Neural cell (in vitro differentiated cells): Measurements from ENCODE around the gene PIK3C2G. TPM values are rescaled to one million over a fixed set of nuclear protein-coding genes. Genes with fewer than 3 reads are reported as not detected.

Source experiments
- H2AFZ ChIP-seq: fragments of 200-600, 300-800 bp; sonication (generic), shearing (Covaris generic); 2 replicates; pipeline ENCODE4 v1.6.0; 2014; ENCODE audit warnings: low read depth, mild to moderate bottlenecking, antibody characterized with exemption, low read length, moderate library complexity
- H3F3A ChIP-seq: fragments of 200-600 bp; shearing (Covaris generic); 2 replicates; pipeline ENCODE4 v1.6.1; 2016; ENCODE audit warnings: mild to moderate bottlenecking, moderate library complexity, mixed read lengths, antibody characterized with exemption, low read length; ENCODE audit not compliant: insufficient read depth, poor library complexity, severe bottlenecking
- H3K27ac ChIP-seq: fragments of 200-600, 300-800 bp; sonication (generic), shearing (Covaris generic); 2 replicates; pipeline ENCODE4 v1.5.1; 2014; ENCODE audit warnings: mild to moderate bottlenecking, low read length, moderate library complexity
- H3K27me3 ChIP-seq: fragments of 300-800, 200-600 bp; sonication (generic), shearing (Covaris generic); 2 replicates; pipeline ENCODE4 v1.6.0; 2014; ENCODE audit warnings: mild to moderate bottlenecking, low read depth, low read length, moderate library complexity; ENCODE audit not compliant: insufficient read depth
- H3K36me3 ChIP-seq: fragments of 300-800, 200-600 bp; sonication (generic), shearing (Covaris generic); 2 replicates; pipeline ENCODE4 v1.5.1; 2014; ENCODE audit warnings: mild to moderate bottlenecking, antibody characterized with exemption, low read length, moderate library complexity; ENCODE audit not compliant: insufficient read depth
- H3K4me2 ChIP-seq: fragments of 300-800, 200-600 bp; sonication (generic), shearing (Covaris generic); 2 replicates; pipeline ENCODE4 v1.6.0; 2014; ENCODE audit warnings: mild to moderate bottlenecking, low read length
- H3K4me3 ChIP-seq: fragments of 300-800, 200-600 bp; sonication (generic), shearing (Covaris generic); 2 replicates; pipeline ENCODE4 v1.5.1; 2014; ENCODE audit warnings: mild to moderate bottlenecking, low read length, moderate library complexity
- H3K79me2 ChIP-seq: fragments of 200-600 bp; shearing (Covaris generic); replicated peaks from 2 replicates; pipeline ENCODE4 v1.6.0; 2014; ENCODE audit warnings: mild to moderate bottlenecking, low read length, moderate library complexity; ENCODE audit not compliant: insufficient read depth
- H3K9ac ChIP-seq: fragments of 300-800, 200-600 bp; sonication (generic), shearing (Covaris generic); 2 replicates; pipeline ENCODE4 v1.6.1; 2016; ENCODE audit warnings: mild to moderate bottlenecking, low read length, mixed read lengths
- H3K9me2 ChIP-seq: fragments of 200-600 bp; shearing (Covaris generic); 2 replicates; pipeline ENCODE4 v1.6.1; 2016; ENCODE audit warnings: mild to moderate bottlenecking, low read length, mixed read lengths; ENCODE audit not compliant: insufficient read depth
- H3K9me3 ChIP-seq: fragments of 200-600, 300-800 bp; sonication (generic), shearing (Covaris generic); 2 replicates; pipeline ENCODE4 v1.6.1; 2016; ENCODE audit warnings: mild to moderate bottlenecking, mixed run types, low read length, moderate library complexity, mixed read lengths
- H4K20me1 ChIP-seq: fragments of 200-600 bp; shearing (Covaris generic); 2 replicates; pipeline ENCODE4 v1.6.1; 2016; ENCODE audit warnings: mild to moderate bottlenecking, mixed run types; ENCODE audit not compliant: insufficient read depth
- EP300 ChIP-seq: fragments of 450-650 bp; conservative IDR thresholded peaks from 2 replicates; pipeline ENCODE4 v1.6.1; 2014; ENCODE audit warnings: antibody characterized with exemption, mild to moderate bottlenecking, moderate library complexity; ENCODE audit not compliant: poor library complexity, severe bottlenecking
- EZH2 ChIP-seq: fragments of 200-600, 300-800 bp; shearing (Covaris generic), sonication (generic); IDR thresholded peaks from 2 replicates; pipeline ENCODE4 v1.6.1; 2014; ENCODE audit warnings: antibody characterized with exemption, low read length, borderline replicate concordance, mild to moderate bottlenecking; ENCODE audit not compliant: insufficient read depth, poor library complexity, severe bottlenecking
- MXI1 ChIP-seq: fragments of 450-650 bp; conservative IDR thresholded peaks from 2 replicates; pipeline ENCODE4 v1.6.1; 2014; ENCODE audit warnings: antibody characterized with exemption, mild to moderate bottlenecking; ENCODE audit not compliant: poor library complexity, severe bottlenecking
- POLR2AphosphoS5 ChIP-seq: IDR thresholded peaks from 2 replicates; pipeline ENCODE4 v1.6.1; 2012
- RAD21 ChIP-seq: fragments of 450-650 bp; conservative IDR thresholded peaks from 2 replicates; pipeline ENCODE4 v1.6.1; 2014; ENCODE audit warnings: antibody characterized with exemption, mild to moderate bottlenecking, moderate library complexity
- SMC3 ChIP-seq: fragments of 450-650 bp; conservative IDR thresholded peaks from 2 replicates; pipeline ENCODE4 v1.6.1; 2014; ENCODE audit warnings: antibody characterized with exemption, mild to moderate bottlenecking, moderate library complexity; ENCODE audit not compliant: poor library complexity
- TAF1 ChIP-seq: IDR thresholded peaks from 2 replicates; pipeline ENCODE4 v1.6.1; 2012; ENCODE audit warnings: low read depth
- polyA minus RNA-seq: library from RNA; depleted of rRNA, polyadenylated mRNA; stranded (reverse); fragments of >200 nt; gene quantifications from 2 replicates; pipeline ENCODE4 v1.2.3, GENCODE V29; 2014
- polyA plus RNA-seq: library from polyadenylated mRNA; depleted of rRNA; stranded (reverse); fragments of >200 nt; gene quantifications from 2 replicates; pipeline ENCODE4 v1.2.3, GENCODE V29; 2014
- TF ChIP-seq, protein P1 (sequence below): fragments of 450-650 bp; IDR thresholded peaks from 2 replicates; pipeline ENCODE4 v1.5.1; 2014; ENCODE audit warnings: antibody characterized with exemption, mild to moderate bottlenecking, moderate library complexity; ENCODE audit not compliant: poor library complexity, severe bottlenecking
- TF ChIP-seq, protein P2 (sequence below): IDR thresholded peaks from 2 replicates; pipeline ENCODE4 v1.6.1; 2012; ENCODE audit warnings: borderline replicate concordance

PIK3C2G gene, protein sequence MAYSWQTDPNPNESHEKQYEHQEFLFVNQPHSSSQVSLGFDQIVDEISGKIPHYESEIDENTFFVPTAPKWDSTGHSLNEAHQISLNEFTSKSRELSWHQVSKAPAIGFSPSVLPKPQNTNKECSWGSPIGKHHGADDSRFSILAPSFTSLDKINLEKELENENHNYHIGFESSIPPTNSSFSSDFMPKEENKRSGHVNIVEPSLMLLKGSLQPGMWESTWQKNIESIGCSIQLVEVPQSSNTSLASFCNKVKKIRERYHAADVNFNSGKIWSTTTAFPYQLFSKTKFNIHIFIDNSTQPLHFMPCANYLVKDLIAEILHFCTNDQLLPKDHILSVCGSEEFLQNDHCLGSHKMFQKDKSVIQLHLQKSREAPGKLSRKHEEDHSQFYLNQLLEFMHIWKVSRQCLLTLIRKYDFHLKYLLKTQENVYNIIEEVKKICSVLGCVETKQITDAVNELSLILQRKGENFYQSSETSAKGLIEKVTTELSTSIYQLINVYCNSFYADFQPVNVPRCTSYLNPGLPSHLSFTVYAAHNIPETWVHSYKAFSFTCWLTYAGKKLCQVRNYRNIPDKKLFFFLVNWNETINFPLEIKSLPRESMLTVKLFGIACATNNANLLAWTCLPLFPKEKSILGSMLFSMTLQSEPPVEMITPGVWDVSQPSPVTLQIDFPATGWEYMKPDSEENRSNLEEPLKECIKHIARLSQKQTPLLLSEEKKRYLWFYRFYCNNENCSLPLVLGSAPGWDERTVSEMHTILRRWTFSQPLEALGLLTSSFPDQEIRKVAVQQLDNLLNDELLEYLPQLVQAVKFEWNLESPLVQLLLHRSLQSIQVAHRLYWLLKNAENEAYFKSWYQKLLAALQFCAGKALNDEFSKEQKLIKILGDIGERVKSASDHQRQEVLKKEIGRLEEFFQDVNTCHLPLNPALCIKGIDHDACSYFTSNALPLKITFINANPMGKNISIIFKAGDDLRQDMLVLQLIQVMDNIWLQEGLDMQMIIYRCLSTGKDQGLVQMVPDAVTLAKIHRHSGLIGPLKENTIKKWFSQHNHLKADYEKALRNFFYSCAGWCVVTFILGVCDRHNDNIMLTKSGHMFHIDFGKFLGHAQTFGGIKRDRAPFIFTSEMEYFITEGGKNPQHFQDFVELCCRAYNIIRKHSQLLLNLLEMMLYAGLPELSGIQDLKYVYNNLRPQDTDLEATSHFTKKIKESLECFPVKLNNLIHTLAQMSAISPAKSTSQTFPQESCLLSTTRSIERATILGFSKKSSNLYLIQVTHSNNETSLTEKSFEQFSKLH (N-terminal part only)
- polyA plus RNA-seq (not detected in 2 replicates), polyA minus RNA-seq (not detected in 2 replicates)

DNA sequence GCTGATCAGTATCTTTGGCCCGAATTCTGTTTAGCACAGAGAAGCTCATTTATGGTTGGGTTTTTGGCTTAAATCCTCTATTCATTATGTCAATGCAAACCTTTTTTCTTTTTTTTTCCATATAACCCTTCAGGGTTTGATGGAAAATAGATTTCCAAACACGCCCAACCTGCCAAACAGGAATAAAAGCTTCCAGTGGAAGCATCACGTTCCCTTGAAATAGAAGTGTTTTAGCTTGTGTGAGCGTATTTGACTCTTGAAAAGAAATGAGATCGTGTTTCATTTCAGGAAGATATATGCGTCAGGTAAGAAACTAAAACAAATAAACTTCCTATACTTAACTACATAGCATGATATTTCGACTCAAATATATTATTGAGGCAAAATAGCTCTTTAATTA is at the start of gene PIK3C2G:
TSS of gene PIK3C2G (plus strand) at position 246 of the 400 bp plus-strand sequence. CDS start 20,564 bp downstream, outside the sequence.
- Histone ChIP-seq H3K9me2 (no peaks in the 10 kb centered on the region), H3K79me2 (no peaks in the 10 kb centered on the region), H4K20me1 (no peaks in the 10 kb centered on the region), H3K27ac (no peak within 1 kb of the TSS), H3K4me3 (no peak within 1 kb of the TSS), H3K9ac (no peak within 1 kb of the TSS), H3F3A (no peaks in the 10 kb centered on the region), H3K27me3 (no peaks in the 10 kb centered on the region), H3K4me2 (no peak within 1 kb of the TSS), H3K9me3 (no peaks in the 10 kb centered on the region), H3K36me3 (no peaks in the 10 kb centered on the region), H2AFZ (no peak within 1 kb of the TSS)
- TF ChIP-seq EP300 (no peak), SMC3 (no peak), TAF1 (no peak), MXI1 (no peak), EZH2 (no peak), POLR2AphosphoS5 (no peak), RAD21 (no peak)
- TF ChIP-seq, protein P1, sequence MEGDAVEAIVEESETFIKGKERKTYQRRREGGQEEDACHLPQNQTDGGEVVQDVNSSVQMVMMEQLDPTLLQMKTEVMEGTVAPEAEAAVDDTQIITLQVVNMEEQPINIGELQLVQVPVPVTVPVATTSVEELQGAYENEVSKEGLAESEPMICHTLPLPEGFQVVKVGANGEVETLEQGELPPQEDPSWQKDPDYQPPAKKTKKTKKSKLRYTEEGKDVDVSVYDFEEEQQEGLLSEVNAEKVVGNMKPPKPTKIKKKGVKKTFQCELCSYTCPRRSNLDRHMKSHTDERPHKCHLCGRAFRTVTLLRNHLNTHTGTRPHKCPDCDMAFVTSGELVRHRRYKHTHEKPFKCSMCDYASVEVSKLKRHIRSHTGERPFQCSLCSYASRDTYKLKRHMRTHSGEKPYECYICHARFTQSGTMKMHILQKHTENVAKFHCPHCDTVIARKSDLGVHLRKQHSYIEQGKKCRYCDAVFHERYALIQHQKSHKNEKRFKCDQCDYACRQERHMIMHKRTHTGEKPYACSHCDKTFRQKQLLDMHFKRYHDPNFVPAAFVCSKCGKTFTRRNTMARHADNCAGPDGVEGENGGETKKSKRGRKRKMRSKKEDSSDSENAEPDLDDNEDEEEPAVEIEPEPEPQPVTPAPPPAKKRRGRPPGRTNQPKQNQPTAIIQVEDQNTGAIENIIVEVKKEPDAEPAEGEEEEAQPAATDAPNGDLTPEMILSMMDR, result no peak
- TF ChIP-seq, protein P2, sequence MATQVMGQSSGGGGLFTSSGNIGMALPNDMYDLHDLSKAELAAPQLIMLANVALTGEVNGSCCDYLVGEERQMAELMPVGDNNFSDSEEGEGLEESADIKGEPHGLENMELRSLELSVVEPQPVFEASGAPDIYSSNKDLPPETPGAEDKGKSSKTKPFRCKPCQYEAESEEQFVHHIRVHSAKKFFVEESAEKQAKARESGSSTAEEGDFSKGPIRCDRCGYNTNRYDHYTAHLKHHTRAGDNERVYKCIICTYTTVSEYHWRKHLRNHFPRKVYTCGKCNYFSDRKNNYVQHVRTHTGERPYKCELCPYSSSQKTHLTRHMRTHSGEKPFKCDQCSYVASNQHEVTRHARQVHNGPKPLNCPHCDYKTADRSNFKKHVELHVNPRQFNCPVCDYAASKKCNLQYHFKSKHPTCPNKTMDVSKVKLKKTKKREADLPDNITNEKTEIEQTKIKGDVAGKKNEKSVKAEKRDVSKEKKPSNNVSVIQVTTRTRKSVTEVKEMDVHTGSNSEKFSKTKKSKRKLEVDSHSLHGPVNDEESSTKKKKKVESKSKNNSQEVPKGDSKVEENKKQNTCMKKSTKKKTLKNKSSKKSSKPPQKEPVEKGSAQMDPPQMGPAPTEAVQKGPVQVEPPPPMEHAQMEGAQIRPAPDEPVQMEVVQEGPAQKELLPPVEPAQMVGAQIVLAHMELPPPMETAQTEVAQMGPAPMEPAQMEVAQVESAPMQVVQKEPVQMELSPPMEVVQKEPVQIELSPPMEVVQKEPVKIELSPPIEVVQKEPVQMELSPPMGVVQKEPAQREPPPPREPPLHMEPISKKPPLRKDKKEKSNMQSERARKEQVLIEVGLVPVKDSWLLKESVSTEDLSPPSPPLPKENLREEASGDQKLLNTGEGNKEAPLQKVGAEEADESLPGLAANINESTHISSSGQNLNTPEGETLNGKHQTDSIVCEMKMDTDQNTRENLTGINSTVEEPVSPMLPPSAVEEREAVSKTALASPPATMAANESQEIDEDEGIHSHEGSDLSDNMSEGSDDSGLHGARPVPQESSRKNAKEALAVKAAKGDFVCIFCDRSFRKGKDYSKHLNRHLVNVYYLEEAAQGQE, result no peak

DNA sequence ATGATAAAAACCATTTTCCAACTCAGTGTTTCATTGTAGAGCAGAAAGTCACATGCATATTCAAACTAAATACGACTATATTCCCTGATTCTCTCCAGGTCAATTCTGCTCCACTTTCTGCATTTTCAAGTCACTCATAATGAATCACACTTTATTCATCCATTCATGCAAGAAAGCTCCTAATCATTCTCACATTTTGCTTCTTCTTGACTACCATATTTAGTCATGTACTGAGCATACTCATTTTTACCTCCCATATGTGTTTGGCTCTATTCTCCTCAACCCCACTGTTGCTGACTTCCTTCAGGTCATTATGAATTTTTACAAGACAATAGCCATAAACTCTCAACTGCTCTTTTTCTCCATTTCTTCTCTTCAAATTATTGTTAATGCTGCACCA is 43.4 kb upstream of the PIK3C2G start:
- Histone ChIP-seq H3K79me2 (no peaks in the 10 kb centered on the region), H3K9ac (no peak overlapping the region), H3K36me3 (no peaks in the 10 kb centered on the region), H4K20me1 (no peaks in the 10 kb centered on the region), H3F3A (no peaks in the 10 kb centered on the region), H2AFZ (peak overlapping the region; percentile 3), H3K9me3 (no peaks in the 10 kb centered on the region), H3K27me3 (no peaks in the 10 kb centered on the region), H3K9me2 (no peaks in the 10 kb centered on the region), H3K4me3 (no peak overlapping the region), H3K4me2 (no peak overlapping the region), H3K27ac (peak overlapping the region; percentile 42)
- no peak for TF ChIP-seq SMC3
- no peak for TF ChIP-seq EP300
- TF ChIP-seq, protein P1, result no peak
